RWPE2 (cell line): ENCODE results near the gene INHBB.

ENCODE experiments used
- ATAC-seq: fragments of 200-7000 bp; cut with Tn5 transposase; 3 replicates; pipeline ENCODE4 v1.9.1; 2021; ENCODE audit warnings: low read depth
- DNase-seq: peaks from one replicate; pipeline ENCODE4 v3.0.0-alpha.2; 2020; ENCODE audit warnings: low spot score
- H3K27ac ChIP-seq: fragments of 450-650 bp; 2 replicates; pipeline ENCODE4 v1.5.1; 2017; ENCODE audit warnings: mild to moderate bottlenecking; ENCODE audit not compliant: poor library complexity, severe bottlenecking
- H3K27me3 ChIP-seq: fragments of 250-450 bp; sonication (Bioruptor Pico); 2 replicates; pipeline ENCODE4 v1.5.1; 2021; ENCODE audit warnings: mild to moderate bottlenecking, moderate library complexity; ENCODE audit not compliant: insufficient read depth, poor library complexity, severe bottlenecking
- H3K36me3 ChIP-seq: fragments of 250-450 bp; sonication (Bioruptor Pico); 2 replicates; pipeline ENCODE4 v1.5.1; 2020; ENCODE audit warnings: low read depth, mild to moderate bottlenecking, moderate library complexity
- H3K4me1 ChIP-seq: fragments of 250-450 bp; sonication (Bioruptor Pico); 2 replicates; pipeline ENCODE4 v1.5.1; 2021; ENCODE audit warnings: mild to moderate bottlenecking, moderate library complexity; ENCODE audit not compliant: insufficient read depth, poor library complexity, severe bottlenecking
- H3K4me3 ChIP-seq: fragments of 250-450 bp; sonication (Bioruptor Pico); 2 replicates; pipeline ENCODE4 v1.5.1; 2021; ENCODE audit warnings: mild to moderate bottlenecking, moderate library complexity; ENCODE audit not compliant: severe bottlenecking
- H3K9me3 ChIP-seq: fragments of 250-450 bp; sonication (Bioruptor Pico); 2 replicates; pipeline ENCODE4 v1.5.1; 2021; ENCODE audit warnings: mild to moderate bottlenecking, moderate library complexity; ENCODE audit not compliant: severe bottlenecking
- TF ChIP-seq, protein P1 (sequence below): fragments of 450-650 bp; IDR thresholded peaks from one replicate; pipeline ENCODE4 v1.5.1; 2017; ENCODE audit warnings: mild to moderate bottlenecking, moderate library complexity; ENCODE audit not compliant: poor library complexity, severe bottlenecking

The INHBB gene

DNA sequence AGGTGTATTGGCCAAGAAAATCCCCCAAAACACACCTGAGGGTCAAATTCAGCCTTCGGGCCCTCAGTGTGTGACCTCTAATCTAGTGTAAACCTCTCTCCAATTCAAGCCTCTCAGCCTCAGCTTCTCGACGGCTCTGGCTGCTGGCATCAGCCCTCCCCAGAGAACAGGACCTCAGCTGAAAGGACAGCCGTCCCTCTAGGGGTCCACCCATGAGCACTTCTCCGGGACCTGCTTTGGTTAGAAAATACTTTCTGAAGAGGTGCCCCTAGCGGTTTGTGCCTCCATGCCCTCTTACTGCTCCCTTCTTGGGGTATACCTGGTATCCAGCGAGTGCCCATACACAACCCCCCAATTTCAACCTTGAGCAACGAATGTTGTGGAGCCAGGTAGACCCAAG, 48.8 kb downstream of the INHBB start:
- TF ChIP-seq, protein P1, sequence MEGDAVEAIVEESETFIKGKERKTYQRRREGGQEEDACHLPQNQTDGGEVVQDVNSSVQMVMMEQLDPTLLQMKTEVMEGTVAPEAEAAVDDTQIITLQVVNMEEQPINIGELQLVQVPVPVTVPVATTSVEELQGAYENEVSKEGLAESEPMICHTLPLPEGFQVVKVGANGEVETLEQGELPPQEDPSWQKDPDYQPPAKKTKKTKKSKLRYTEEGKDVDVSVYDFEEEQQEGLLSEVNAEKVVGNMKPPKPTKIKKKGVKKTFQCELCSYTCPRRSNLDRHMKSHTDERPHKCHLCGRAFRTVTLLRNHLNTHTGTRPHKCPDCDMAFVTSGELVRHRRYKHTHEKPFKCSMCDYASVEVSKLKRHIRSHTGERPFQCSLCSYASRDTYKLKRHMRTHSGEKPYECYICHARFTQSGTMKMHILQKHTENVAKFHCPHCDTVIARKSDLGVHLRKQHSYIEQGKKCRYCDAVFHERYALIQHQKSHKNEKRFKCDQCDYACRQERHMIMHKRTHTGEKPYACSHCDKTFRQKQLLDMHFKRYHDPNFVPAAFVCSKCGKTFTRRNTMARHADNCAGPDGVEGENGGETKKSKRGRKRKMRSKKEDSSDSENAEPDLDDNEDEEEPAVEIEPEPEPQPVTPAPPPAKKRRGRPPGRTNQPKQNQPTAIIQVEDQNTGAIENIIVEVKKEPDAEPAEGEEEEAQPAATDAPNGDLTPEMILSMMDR, result no peak
- Histone ChIP-seq H3K4me3 (no peak overlapping the region), H3K27ac (no peak overlapping the region), H3K4me1 (peaks cover 9% of the 10 kb centered on the region), H3K27me3 (no peaks in the 10 kb centered on the region), H3K36me3 (no peaks in the 10 kb centered on the region), H3K9me3 (no peaks in the 10 kb centered on the region)
- DNase-seq, result no peak
- ATAC-seq, result no peak

DNA sequence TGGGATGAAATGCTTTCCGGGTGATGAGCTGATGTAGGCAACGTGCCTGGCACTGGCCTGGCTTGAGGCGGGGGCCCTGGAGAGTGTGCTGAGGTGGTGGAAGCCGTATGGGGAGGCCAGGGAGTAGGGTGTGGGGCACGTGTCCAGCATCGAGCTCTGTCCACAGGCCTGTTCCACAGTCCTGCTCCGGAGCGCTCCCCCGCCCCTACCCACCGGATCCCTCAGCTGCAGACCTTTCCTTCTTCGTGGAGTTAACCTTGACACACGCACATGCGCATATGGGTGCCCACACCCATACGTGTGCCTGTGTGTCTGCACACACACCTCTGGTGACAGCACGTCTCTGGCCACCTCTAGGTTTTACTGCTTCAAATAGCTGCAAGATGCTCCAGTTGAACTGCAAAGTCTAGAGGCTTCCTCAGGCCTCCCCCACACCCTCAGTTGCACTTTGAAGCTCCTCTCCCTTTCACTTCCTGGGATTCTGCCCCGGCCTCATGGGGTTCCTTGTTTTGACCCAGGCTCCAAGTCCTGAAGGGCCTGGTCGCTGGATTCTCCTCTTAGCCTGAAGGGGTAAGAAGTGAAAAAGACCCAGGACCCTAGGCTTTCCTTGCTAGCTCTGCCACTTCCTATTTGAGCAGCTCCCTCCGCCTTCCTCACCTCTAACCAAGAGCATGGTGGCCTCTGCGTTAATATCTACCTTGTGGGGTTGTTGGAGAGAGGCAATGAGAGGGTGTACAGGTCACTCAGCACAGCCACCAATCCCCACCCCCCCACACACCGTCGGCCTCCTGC, 49.5 kb downstream of the INHBB start:
- no peak overlapping the region for H3K27ac ChIP-seq
- ATAC-seq (no peak), DNase-seq (no peak)
- H3K4me3 ChIP-seq, result no peak overlapping the region
- H3K4me1 ChIP-seq, result peaks cover 9% of the 10 kb centered on the region
- H3K9me3 ChIP-seq, result no peaks in the 10 kb centered on the region
- H3K27me3 ChIP-seq, result no peaks in the 10 kb centered on the region
- TF ChIP-seq, protein P1, result no peak
- H3K36me3 ChIP-seq, result no peaks in the 10 kb centered on the region

DNA sequence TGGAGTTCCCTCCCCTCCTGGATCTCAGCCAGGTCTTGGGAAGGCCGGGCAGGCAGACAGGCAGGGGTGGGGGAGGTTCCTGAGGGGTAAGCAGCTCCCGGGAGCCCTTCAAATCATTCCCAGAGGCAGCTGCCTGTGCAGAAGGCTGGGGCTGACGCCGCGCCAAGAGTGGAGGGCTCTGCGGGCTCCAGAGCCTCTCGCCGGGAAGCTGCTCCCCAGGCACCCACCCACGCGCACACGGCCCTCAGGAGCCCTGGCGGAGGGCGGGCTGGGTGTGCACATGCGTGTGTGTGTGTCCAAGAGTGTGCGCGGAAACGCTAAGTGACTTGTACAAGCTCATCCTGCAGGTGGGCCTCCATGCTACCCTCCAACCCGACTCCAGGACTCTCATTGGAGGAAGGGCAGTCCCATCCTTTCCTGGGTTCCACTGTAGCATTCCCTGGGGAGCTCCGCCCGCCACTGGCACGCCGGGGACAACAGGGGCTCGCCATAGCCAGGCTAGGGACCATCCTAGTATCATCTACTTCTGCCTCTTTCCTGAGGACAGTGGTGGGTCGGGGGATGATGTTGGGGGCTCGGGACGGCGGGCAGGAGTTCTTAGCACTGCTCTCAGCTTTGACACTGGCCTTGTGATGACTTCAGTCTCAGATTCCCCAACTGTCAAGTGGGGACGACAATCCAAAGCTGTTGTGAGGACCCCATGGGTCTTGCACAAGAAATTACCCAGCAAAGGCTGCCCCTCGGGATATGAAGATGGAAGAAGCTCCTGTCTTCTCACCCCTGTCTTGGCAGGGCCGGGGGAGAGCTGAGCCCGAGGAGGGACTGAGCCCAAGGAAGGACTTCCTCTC, 50.3 kb downstream of the INHBB start:
- Histone ChIP-seq H3K9me3 (no peaks in the 10 kb centered on the region), H3K27me3 (no peaks in the 10 kb centered on the region), H3K27ac (no peak overlapping the region), H3K36me3 (no peaks in the 10 kb centered on the region), H3K4me1 (peaks cover 9% of the 10 kb centered on the region), H3K4me3 (no peak overlapping the region)
- DNase-seq (no peak), ATAC-seq (no peak)
- TF ChIP-seq, protein P1, result no peak

DNA sequence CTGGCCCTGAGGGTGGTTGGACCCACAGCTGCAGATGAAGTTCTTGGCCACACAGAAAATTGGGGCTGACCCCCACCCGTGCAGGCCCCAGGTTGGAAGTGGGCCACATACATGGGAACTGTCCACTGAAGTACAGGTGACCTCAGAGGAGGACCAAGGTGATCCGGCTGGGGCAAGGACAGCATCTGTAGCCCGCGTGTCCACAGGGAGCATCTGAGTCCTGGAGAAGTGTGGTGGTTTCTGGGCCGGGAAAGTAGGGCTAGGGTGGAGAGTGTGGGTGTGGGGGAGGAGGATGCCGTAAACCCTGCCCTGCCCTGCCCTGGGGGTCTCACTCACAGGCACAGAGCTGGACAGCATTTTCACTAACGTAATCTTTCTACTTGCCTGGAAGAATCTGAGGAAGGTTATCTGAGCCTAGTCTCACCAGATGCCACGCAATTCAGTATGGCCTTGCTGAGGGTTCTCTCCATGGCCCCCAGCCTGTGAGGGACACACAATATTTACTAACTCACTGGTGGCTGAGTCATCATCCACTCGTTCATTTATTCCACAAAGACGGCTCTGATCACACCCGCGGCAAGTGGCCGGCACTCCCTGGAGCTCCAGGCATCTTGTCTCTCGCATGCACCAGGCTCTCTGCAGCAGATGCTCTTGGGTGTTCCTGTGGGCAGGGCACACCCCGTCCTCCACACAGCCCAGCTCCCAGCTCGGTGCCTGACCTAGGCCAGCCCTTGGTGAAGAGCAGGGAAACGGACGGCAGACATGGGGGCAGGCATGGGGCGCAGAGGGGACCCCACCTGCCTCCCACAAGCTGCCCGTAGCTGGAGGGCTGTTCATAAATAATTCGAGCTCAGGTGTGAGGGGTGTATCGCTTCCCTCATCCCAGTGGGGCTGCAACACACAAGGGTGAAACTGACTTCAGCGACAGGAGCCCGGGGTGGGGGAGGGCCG, 51.2 kb downstream of the INHBB start:
- Histone ChIP-seq H3K4me1 (peaks cover 9% of the 10 kb centered on the region), H3K36me3 (no peaks in the 10 kb centered on the region), H3K27me3 (no peaks in the 10 kb centered on the region), H3K9me3 (no peaks in the 10 kb centered on the region), H3K4me3 (no peak overlapping the region), H3K27ac (no peak overlapping the region)
- DNase-seq (no peak), ATAC-seq (no peak; the same call in 2 of the 3 replicates)
- TF ChIP-seq, protein P1, result no peak
